ENCODE results near the gene CHST2.

- TF ChIP-seq ELF4 (CRISPR knock-in tag; IDR thresholded peaks at IDR 0.05; ENCODE audit: low read depth) = no peak
- no peak for TF ChIP-seq SOX15 (CRISPR knock-in tag; IDR thresholded peaks at IDR 0.05)
- no peak for TF ChIP-seq CTCF (IDR thresholded peaks at IDR 0.05)
- no peak for TF ChIP-seq MYBL2 (CRISPR knock-in tag; IDR thresholded peaks at IDR 0.05)
These were observed 3.9 kb downstream of the CHST2 start for GRCh38 chr3:143123353-143123984.

Measured in WTC11 (cell line).